Activated CD8-positive, alpha-beta memory T cell treated with anti-CD3 and anti-CD28 coated beads, Interleukin-2, amount 50 U/mL, for 24 hours (primary cell): ENCODE data around the gene UPB1.
"Not testable (repeated sequence)": the region's sequence is repeated elsewhere in the genome, so short reads cannot be mapped to it uniquely, and the experiment has no call there.

Experiments used
- DNase-seq: peaks from one replicate; pipeline ENCODE4 v3.0.0-alpha.2; 2020; ENCODE audit errors: extremely low read depth

UPB1 gene

GRCh38 chr22:24481641-24482040 is 13.5 kb upstream of the UPB1 start:
- no peak for DNase-seq

GRCh38 chr22:24482575-24482974 is 12.6 kb upstream of the UPB1 start:
- no peak for DNase-seq

GRCh38 chr22:24482998-24483397 is 12.1 kb upstream of the UPB1 start:
- no peak for DNase-seq

GRCh38 chr22:24483976-24484545 is 11.1 kb upstream of the UPB1 start:
- no peak for DNase-seq

GRCh38 chr22:24485170-24485569 is 10.0 kb upstream of the UPB1 start:
- DNase-seq: no peak

GRCh38 chr22:24485608-24486007 is 9.5 kb upstream of the UPB1 start:
- DNase-seq: no peak

GRCh38 chr22:24486501-24486921 is 8.6 kb upstream of the UPB1 start:
- no peak for DNase-seq

- no peak for DNase-seq
Measured at GRCh38 chr22:24489011-24489410, 6.1 kb upstream of the UPB1 start.

- DNase-seq: not testable (repeated sequence)
Measured at GRCh38 chr22:24489434-24489833, 5.7 kb upstream of the UPB1 start.

- no peak for DNase-seq
Measured at GRCh38 chr22:24492391-24492790, 2.7 kb upstream of the UPB1 start.

- no peak for DNase-seq
Measured at GRCh38 chr22:24494167-24494527, 985 bp upstream of the UPB1 start.

- DNase-seq: no peak
Measured at GRCh38 chr22:24495365-24495675, 188 bp downstream of the UPB1 start.

- no peak for DNase-seq
Measured at GRCh38 chr22:24496234-24496633, 1.1 kb downstream of the UPB1 start.

GRCh38 chr22:24496661-24497060 is 1.5 kb downstream of the UPB1 start:
- no peak for DNase-seq

GRCh38 chr22:24497841-24498258 is 2.7 kb downstream of the UPB1 start:
- no peak for DNase-seq

- DNase-seq: no peak
Measured at GRCh38 chr22:24498824-24499223, 3.7 kb downstream of the UPB1 start.

- DNase-seq: no peak
Measured at GRCh38 chr22:24499706-24500276, 4.7 kb downstream of the UPB1 start.

GRCh38 chr22:24500277-24500820 is 5.2 kb downstream of the UPB1 start:
- no peak for DNase-seq

- no peak for DNase-seq
Measured at GRCh38 chr22:24501301-24502005, 6.3 kb downstream of the UPB1 start.

GRCh38 chr22:24502034-24502433 is 6.9 kb downstream of the UPB1 start:
- DNase-seq: no peak

GRCh38 chr22:24502541-24502940 is 7.4 kb downstream of the UPB1 start:
- DNase-seq: no peak

GRCh38 chr22:24503137-24503842 is 8.2 kb downstream of the UPB1 start:
- peak; percentile 44 for DNase-seq

- DNase-seq: no peak
Measured at GRCh38 chr22:24503843-24504338, 8.8 kb downstream of the UPB1 start.
